ENCODE data around the gene FXYD5. TPM values are rescaled to one million over a fixed set of nuclear protein-coding genes. Genes with fewer than 3 reads are reported as not detected.

The FXYD5 gene
- total and polyA plus RNA-seq, 9 of the 15 experiments (the other 6 are each of a cell fraction or from before 2014, with no cell fraction given) = 104 to 537 (median 174) TPM

GRCh38 chr19:35206855-35207254, 52.3 kb downstream of the FXYD5 start:
- no peak overlapping the region for H3K4me3 ChIP-seq
- POLR2A ChIA-PET = no interaction called here
- no peak overlapping the region for H3K9ac ChIP-seq (ENCODE audit: insufficient read depth in 1 of 2, low read depth in 2 of 2, low read length in 2 of 2)
- ATAC-seq (no peak), DNase-seq (ENCODE audit: extremely low read depth in 1 of 4, low spot score in 3 of 4) (peak in 1 of 4 experiments; percentile 4), FAIRE-seq (no peak)
- 0 out of 2 replicates have a peak, but pooled peaks cover 2% of the 10 kb centered on the region for H3K9me3 ChIP-seq (replicated peaks; ENCODE audit: control insufficient read depth, insufficient read depth, low read depth, low read length)
- no peak overlapping the region for H3K27ac ChIP-seq (ENCODE audit: extremely low read depth, low read depth, low read length)
- no peak overlapping the region for H3K4me2 ChIP-seq (ENCODE audit: insufficient read depth, low read length)
- H2AFZ ChIP-seq (ENCODE audit: low read depth, low read length) = no peak overlapping the region
- in situ Hi-C loops (cut with MboI) (no loop called here), intact Hi-C loops (cut with micrococcal nuclease) (loop anchor here (5.0 kb wide), 3 partner anchors 40 to 55 kb away; partner anchors contain the start of genes FXYD5 and LSR)
- no peaks in the 10 kb centered on the region for H3K79me2 ChIP-seq (ENCODE audit: control insufficient read depth, insufficient read depth, low read length)
- H3K9me1 ChIP-seq (ENCODE audit: control insufficient read depth, insufficient read depth, low read length) = no peaks in the 10 kb centered on the region
- CTCF ChIA-PET (ENCODE audit: low intra/inter-chr PET ratio) = no interaction called here
- no peak for TF ChIP-seq HSF4 (CRISPR knock-in tag; IDR thresholded peaks at IDR 0.05; ENCODE audit: borderline replicate concordance)
- TF ChIP-seq, protein P1, sequence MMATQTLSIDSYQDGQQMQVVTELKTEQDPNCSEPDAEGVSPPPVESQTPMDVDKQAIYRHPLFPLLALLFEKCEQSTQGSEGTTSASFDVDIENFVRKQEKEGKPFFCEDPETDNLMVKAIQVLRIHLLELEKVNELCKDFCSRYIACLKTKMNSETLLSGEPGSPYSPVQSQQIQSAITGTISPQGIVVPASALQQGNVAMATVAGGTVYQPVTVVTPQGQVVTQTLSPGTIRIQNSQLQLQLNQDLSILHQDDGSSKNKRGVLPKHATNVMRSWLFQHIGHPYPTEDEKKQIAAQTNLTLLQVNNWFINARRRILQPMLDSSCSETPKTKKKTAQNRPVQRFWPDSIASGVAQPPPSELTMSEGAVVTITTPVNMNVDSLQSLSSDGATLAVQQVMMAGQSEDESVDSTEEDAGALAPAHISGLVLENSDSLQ (IDR thresholded peaks at IDR 0.05) = no peak
- TF ChIP-seq GATA2 (CRISPR knock-in tag; IDR thresholded peaks at IDR 0.05) = no peak
- no peak for TF ChIP-seq THRA (IDR thresholded peaks at IDR 0.05)
- no peak for TF ChIP-seq ETS2 (tag; IDR thresholded peaks at IDR 0.05; ENCODE audit: borderline replicate concordance, poor library complexity, severe bottlenecking)
- TF ChIP-seq KLF1 (tag; IDR thresholded peaks at IDR 0.05) = no peak
- no peak for TF ChIP-seq ATF7 (IDR thresholded peaks at IDR 0.05)
- no peak for TF ChIP-seq ZNF184 (CRISPR knock-in tag; IDR thresholded peaks at IDR 0.05)
- no peak for TF ChIP-seq RHOXF2B (CRISPR knock-in tag; conservative IDR thresholded peaks at IDR 0.05)
- TF ChIP-seq MTA3 (IDR thresholded peaks at IDR 0.05; ENCODE audit: borderline replicate concordance) = no peak
- no peak for TF ChIP-seq ATF3 (IDR thresholded peaks at IDR 0.05)
- no peak for TF ChIP-seq ATF3 (CRISPR knock-in tag; conservative IDR thresholded peaks at IDR 0.05)
- TF ChIP-seq HNRNPUL1 (IDR thresholded peaks at IDR 0.05; ENCODE audit: low read length) = no peak
- no peak for TF ChIP-seq FOXA3 (CRISPR knock-in tag; conservative IDR thresholded peaks at IDR 0.05 in 1 of 2, IDR thresholded peaks at IDR 0.05 in 1 of 2)
- no peak for TF ChIP-seq NCOA6 (IDR thresholded peaks at IDR 0.05)
- TF ChIP-seq SMC3 (conservative IDR thresholded peaks at IDR 0.05; ENCODE audit: insufficient read depth, low read depth, low read length) = no peak
- no peak for TF ChIP-seq ZNF436 (CRISPR knock-in tag; IDR thresholded peaks at IDR 0.05)
- no peak for TF ChIP-seq ZNF133 (CRISPR knock-in tag; IDR thresholded peaks at IDR 0.05)
- TF ChIP-seq GABPB1 (CRISPR knock-in tag; IDR thresholded peaks at IDR 0.05) = no peak
- TF ChIP-seq ADNP (tag; IDR thresholded peaks at IDR 0.05) = no peak
- H4K20me1 ChIP-seq (replicated peaks; ENCODE audit: control insufficient read depth, insufficient read depth, low read length) = no peaks in the 10 kb centered on the region
- no peaks in the 10 kb centered on the region for H3K27me3 ChIP-seq (ENCODE audit: control insufficient read depth in 2 of 2, insufficient read depth in 2 of 2, low read length in 2 of 2)
- BruUV-seq (replicated peaks) = no TSS peak
- peaks cover 33 to 41% of the 10 kb centered on the region in 2 experiments for H3K4me1 ChIP-seq (replicated peaks in 1 of 2; ENCODE audit: control insufficient read depth in 2 of 2, insufficient read depth in 2 of 2, low read length in 2 of 2)
- H3K36me3 ChIP-seq (ENCODE audit: control insufficient read depth, insufficient read depth, low read length) = no peaks in the 10 kb centered on the region
- WGBS (ENCODE audit: insufficient coverage, low coverage, missing lambda C conversion rate) = 100% methylated on average over 1 of the region's 1 CpG
